Glomerular visceral epithelial cell (primary cell): Measurements from ENCODE around the gene KLHL5.

ENCODE experiments used
- DNase-seq: peaks from one replicate; pipeline ENCODE4 v3.0.0-alpha.2; 2016; ENCODE audit errors: extremely low spot score

The KLHL5 gene

DNA sequence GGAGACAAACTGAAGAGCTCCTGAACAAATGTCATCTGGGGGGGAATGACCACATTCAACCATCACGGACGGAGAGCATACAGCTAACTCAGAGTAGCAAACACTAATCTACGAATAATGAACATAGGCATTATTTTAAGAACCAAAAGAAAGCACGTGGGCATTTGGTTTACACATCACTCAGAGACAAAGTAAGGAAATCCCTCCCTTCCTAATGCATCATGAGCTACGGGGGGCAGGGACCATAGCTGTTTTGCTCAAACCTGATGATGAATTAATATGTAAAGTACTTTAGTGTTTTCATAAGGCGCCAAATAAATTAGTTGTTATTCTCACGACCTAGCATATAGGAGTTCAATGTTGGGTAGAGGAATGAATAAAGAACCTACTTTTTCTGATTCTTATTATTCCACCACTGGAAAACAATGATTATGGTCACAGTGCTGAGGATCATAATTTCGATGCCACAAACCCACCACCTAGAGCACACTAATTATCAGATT lies 18.1 kb upstream of the KLHL5 start:
- DNase-seq: no peak

DNA sequence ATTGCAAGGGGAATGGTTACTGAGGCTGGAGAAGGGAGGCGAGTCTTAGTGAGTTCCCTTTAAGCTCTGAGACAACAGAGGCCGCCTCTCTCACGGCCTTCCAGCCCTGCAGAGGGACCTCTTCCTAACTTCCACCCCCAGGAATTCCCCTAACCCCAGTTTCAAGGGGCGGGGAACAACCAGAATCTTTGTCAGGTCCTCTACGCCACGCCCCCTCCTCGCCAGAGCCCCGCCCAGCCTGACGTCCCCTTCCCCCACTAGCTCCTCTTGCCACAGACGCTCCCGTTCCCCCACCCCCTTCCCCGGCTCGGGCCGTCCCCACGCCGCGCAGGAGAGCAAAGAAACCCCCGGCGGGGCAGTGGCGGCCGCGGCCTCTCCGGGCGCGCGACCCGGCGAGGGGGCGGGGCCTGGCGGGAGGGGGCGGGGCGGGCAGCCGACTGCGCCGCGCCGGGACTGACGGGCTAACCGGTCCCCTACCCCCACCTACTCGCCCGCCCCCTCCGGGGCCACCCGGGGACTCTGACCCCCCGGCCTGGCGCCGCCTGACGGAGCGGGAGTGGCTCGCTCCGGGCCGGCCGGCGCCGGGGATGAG lies 17.6 kb upstream of the KLHL5 start:
- peak; percentile 95 for DNase-seq

GRCh38 chr4:39044956-39045826 lies 16.8 kb upstream of the KLHL5 start:
- peak; percentile 42 for DNase-seq

DNA sequence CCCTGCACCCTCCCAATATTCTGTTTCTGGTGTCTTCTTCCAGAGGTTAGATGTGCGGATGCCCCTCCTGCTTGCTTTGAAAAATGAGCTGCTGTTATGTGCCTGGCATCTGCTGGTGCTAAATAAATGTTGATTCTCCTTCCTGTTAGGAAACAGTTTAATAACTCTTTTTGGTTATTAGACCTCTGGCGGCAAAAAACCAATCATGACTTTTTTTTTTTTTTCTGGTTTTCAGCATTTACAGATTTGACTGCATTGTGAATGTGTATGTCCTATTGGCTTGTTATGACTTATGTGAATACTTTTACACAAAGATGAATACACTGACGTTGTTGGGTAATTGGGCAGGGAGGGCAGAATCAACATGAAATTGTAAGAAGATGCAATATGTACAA lies 16.2 kb upstream of the KLHL5 start:
- peak; percentile 13 for DNase-seq

GRCh38 chr4:39046249-39046648 lies 15.8 kb upstream of the KLHL5 start:
- peak; percentile 24 for DNase-seq

- DNase-seq: no peak
Measured at GRCh38 chr4:39047681-39048080, 14.4 kb upstream of the KLHL5 start.

DNA sequence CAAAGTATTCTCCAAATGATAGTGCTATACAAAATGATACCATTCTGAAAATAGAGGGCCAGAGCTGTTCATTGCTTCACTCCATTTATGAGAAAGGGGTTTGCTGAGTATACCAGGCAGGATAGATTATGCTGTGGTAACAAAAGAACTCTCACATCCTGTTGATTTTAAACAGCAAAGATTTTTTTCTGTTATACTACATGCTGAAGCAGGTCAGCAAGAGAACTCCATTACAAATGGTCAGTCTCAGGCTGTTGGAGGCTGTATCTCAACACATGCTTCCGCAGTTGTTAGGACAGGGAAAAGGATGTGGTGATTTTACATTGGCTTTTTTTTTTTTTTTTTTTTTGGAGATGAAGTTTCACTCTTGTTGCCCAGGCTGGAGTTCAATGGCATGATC lies 13.7 kb upstream of the KLHL5 start:
- no peak for DNase-seq

- no peak for DNase-seq
Measured at GRCh38 chr4:39050590-39050989, 11.4 kb upstream of the KLHL5 start.

GRCh38 chr4:39051492-39051891 lies 10.5 kb upstream of the KLHL5 start:
- DNase-seq: no peak

GRCh38 chr4:39053983-39054382 lies 8.0 kb upstream of the KLHL5 start:
- DNase-seq: no peak

- DNase-seq: no peak
Measured at GRCh38 chr4:39054497-39054896, 7.5 kb upstream of the KLHL5 start.

- no peak for DNase-seq
Measured at GRCh38 chr4:39056023-39056422, 6.0 kb upstream of the KLHL5 start.

DNA sequence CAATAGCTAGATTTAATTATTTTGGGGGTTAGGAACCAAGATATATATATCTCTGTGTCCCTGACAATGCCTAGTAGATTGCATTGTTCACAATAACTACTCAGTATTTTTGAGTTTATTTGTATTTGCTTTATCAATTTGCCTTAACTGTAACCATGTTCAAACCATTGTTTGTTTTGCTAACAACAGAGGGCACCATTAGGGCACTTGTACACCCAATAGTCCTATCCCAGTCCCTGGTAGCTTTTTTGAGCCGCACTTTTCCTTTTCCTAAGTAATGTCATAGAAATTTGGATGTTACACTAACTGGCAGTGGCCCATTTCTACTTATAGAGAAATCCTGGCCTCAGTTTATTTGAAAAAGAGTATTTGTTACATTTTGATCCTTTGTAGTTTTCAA lies 575 bp upstream of the KLHL5 start:
- no peak for DNase-seq

DNA sequence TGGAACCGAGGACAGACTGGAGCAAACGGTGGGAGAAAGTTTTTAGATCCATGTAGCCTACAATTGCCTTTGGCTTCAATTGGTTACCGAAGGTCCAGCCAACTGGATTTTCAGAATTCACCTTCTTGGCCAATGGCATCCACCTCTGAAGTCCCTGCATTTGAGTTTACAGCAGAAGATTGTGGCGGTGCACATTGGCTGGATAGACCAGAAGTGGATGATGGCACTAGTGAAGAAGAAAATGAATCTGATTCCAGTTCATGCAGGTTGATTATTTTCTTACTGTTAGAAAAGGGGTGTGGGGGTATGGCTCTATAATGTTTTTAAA lies 702 bp downstream of the KLHL5 start:
- no peak for DNase-seq

GRCh38 chr4:39063430-39063829 lies 1.4 kb downstream of the KLHL5 start:
- no peak for DNase-seq

- DNase-seq: no peak
Measured at GRCh38 chr4:39066371-39066770, 4.3 kb downstream of the KLHL5 start.

- DNase-seq: no peak
Measured at GRCh38 chr4:39067031-39067430, 5.0 kb downstream of the KLHL5 start.

- no peak for DNase-seq
Measured at GRCh38 chr4:39067451-39067850, 5.4 kb downstream of the KLHL5 start.

- DNase-seq: no peak
Measured at GRCh38 chr4:39068907-39069306, 6.9 kb downstream of the KLHL5 start.

- no peak for DNase-seq
Measured at GRCh38 chr4:39078829-39079228, 16.8 kb downstream of the KLHL5 start.

DNA sequence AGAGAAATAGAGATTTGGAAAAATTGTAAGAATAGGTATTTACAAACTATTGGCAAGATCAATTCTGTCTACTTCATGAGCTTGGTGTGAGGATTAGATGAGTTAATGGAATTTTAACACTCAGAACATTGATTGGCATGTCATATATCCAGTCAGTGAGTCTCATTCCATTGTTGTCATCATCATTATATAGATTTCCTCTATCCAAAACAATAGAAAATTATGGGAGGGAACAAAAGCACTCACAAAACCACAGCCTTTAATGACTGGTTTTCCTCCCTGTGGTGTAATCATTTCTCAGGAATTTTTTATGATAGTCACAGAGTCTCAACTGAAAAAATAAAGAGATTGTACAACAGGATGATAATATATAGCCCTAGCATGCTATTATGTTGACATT lies 21.1 kb downstream of the KLHL5 start:
- peak; percentile 27 for DNase-seq

- no peak for DNase-seq
Measured at GRCh38 chr4:39085891-39086290, 23.9 kb downstream of the KLHL5 start.

- DNase-seq: no peak
Measured at GRCh38 chr4:39096847-39097246, 34.8 kb downstream of the KLHL5 start.
